HepG2 (cell line): ENCODE results near the gene PLSCR4. TPM values are rescaled to one million over a fixed set of nuclear protein-coding genes. Genes with fewer than 3 reads are reported as not detected.

Experiments
- ARHGAP35 ChIP-seq: sonication (generic); formaldehyde crosslinking; IDR thresholded peaks from 2 replicates; pipeline ENCODE4 v1.9.0; 2022; ENCODE audit warnings: mild to moderate bottlenecking, inconsistent platforms, moderate library complexity, missing genetic modification reagents, borderline replicate concordance
- ATM ChIP-seq: fragments of 450-650 bp; IDR thresholded peaks from 2 replicates; pipeline ENCODE4 v1.7.1; 2017; ENCODE audit warnings: mild to moderate bottlenecking, borderline replicate concordance
- CBX1 ChIP-seq: IDR thresholded peaks from one replicate; pipeline ENCODE4 v1.6.1; 2016; ENCODE audit warnings: antibody characterized with exemption, low read depth
- KMT2B ChIP-seq: IDR thresholded peaks from 2 replicates; pipeline ENCODE4 v1.6.1; 2016; ENCODE audit warnings: missing genetic modification reagents, missing compliant biosample characterization
- TMF1 ChIP-seq: sonication (generic); formaldehyde crosslinking; IDR thresholded peaks from 2 replicates; pipeline ENCODE4 v1.8.1; 2022; ENCODE audit warnings: low read depth, missing genetic modification reagents
- ZFP36L1 ChIP-seq: sonication (generic); formaldehyde crosslinking; IDR thresholded peaks from 2 replicates; pipeline ENCODE4 v1.8.0; 2022; ENCODE audit warnings: mild to moderate bottlenecking, missing genetic modification reagents, moderate library complexity
- ZNF329 ChIP-seq: sonication (generic); formaldehyde crosslinking; IDR thresholded peaks from 2 replicates; pipeline ENCODE4 v1.9.0; 2021; ENCODE audit warnings: low read depth, mild to moderate bottlenecking, missing genetic modification reagents
- ZNF496 ChIP-seq: sonication (generic); formaldehyde crosslinking; IDR thresholded peaks from 2 replicates; pipeline ENCODE4 v1.8.1; 2023; ENCODE audit warnings: mild to moderate bottlenecking, moderate library complexity, missing genetic modification reagents; ENCODE audit not compliant: insufficient replicate concordance
- polyA plus RNA-seq, 8 experiments: library from polyadenylated mRNA; depleted of rRNA in 3 of 8; stranded (reverse) in 7 of 8; unstranded in 1 of 8; fragments of >200 nt; fragmentation: Illumina TruSeq in 4 of 8; extraction: Trizol in 4 of 8; gene quantifications; 2 replicates each; pipeline versions ENCODE4 v1.2.1 to v1.2.3, GENCODE V29; 2011 to 2016; ENCODE audit warnings: low read depth in 4 of 8, missing spikeins in 1 of 8, mixed read lengths in 1 of 8; ENCODE audit not compliant: insufficient read depth in 1 of 8
- total RNA-seq, 5 experiments: library from RNA; depleted of rRNA; stranded (reverse); fragments of >200 nt; fragmentation: Illumina TruSeq; extraction: Trizol; gene quantifications; 2 replicates each; pipeline ENCODE4 v1.2.3, GENCODE V29; 2016; ENCODE audit warnings: low read depth in 1 of 5
- TF ChIP-seq, protein P1 (sequence below): sonication (generic); formaldehyde crosslinking; IDR thresholded peaks from 2 replicates; pipeline ENCODE4 v1.4.0; 2020; ENCODE audit warnings: missing genetic modification reagents
- TF ChIP-seq, protein P2 (sequence below): IDR thresholded peaks from 2 replicates; pipeline ENCODE4 v1.6.1; 2016; ENCODE audit warnings: control low read depth
- TF ChIP-seq, protein P3 (sequence below): IDR thresholded peaks from 2 replicates; pipeline ENCODE4 v1.6.1; 2016; ENCODE audit warnings: low read depth, borderline replicate concordance
- TF ChIP-seq, protein P4 (sequence below): sonication (generic); formaldehyde crosslinking; IDR thresholded peaks from 2 replicates; pipeline ENCODE4 v1.8.1; 2022; ENCODE audit warnings: mild to moderate bottlenecking, missing genetic modification reagents

PLSCR4 gene
- total and polyA plus RNA-seq, 2 of the 13 experiments (the other 11 are each of a cell fraction or from before 2014, with no cell fraction given), result 1.5 to 59.0 TPM

DNA sequence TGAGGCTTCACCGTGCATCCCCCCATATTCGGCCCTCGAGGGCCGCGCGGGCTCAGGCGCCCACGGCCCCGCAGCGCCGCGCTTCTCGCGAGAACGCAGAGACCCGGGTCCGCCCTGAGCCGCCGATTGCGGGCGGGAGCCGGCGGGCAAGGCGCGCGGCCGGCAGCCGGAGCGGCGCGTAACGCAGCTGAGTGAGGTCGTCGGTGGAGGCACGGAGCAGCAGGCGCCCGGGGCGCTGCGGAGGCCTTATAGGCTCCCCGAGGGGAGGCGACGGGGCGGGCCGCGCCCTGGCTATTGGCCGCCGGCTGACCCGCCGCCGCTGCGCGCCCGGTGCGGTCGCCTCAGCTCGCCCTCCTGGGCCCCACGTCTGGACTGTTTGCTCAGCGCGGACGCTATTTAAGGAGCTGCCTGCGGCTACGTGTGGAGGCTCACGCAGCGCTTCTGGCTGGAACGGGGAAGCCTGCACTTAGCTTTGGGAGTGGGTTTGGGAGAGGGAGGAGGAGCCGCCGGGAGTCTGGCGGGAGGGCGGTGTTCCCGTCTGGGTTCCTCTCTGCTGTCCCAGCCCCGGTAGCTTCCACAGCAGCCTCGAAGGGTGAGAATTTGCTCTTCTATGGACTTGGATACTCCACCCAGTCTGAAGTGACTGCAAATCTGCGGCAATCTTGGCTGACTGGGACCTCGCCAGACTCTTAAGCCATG is 89.8 kb downstream of the PLSCR4 start, which contains the start of gene PLOD2 (continued):
- TF ChIP-seq ZFP36L1, result 0 out of 2 replicates have a peak, but pooled peaks have one; percentile 60
- TF ChIP-seq TMF1 (CRISPR knock-in tag), result peak; percentile 89; the same call in 1 of the 2 replicates
- TF ChIP-seq, protein P1, sequence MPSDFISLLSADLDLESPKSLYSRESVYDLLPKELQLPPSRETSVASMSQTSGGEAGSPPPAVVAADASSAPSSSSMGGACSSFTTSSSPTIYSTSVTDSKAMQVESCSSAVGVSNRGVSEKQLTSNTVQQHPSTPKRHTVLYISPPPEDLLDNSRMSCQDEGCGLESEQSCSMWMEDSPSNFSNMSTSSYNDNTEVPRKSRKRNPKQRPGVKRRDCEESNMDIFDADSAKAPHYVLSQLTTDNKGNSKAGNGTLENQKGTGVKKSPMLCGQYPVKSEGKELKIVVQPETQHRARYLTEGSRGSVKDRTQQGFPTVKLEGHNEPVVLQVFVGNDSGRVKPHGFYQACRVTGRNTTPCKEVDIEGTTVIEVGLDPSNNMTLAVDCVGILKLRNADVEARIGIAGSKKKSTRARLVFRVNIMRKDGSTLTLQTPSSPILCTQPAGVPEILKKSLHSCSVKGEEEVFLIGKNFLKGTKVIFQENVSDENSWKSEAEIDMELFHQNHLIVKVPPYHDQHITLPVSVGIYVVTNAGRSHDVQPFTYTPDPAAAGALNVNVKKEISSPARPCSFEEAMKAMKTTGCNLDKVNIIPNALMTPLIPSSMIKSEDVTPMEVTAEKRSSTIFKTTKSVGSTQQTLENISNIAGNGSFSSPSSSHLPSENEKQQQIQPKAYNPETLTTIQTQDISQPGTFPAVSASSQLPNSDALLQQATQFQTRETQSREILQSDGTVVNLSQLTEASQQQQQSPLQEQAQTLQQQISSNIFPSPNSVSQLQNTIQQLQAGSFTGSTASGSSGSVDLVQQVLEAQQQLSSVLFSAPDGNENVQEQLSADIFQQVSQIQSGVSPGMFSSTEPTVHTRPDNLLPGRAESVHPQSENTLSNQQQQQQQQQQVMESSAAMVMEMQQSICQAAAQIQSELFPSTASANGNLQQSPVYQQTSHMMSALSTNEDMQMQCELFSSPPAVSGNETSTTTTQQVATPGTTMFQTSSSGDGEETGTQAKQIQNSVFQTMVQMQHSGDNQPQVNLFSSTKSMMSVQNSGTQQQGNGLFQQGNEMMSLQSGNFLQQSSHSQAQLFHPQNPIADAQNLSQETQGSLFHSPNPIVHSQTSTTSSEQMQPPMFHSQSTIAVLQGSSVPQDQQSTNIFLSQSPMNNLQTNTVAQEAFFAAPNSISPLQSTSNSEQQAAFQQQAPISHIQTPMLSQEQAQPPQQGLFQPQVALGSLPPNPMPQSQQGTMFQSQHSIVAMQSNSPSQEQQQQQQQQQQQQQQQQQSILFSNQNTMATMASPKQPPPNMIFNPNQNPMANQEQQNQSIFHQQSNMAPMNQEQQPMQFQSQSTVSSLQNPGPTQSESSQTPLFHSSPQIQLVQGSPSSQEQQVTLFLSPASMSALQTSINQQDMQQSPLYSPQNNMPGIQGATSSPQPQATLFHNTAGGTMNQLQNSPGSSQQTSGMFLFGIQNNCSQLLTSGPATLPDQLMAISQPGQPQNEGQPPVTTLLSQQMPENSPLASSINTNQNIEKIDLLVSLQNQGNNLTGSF (CRISPR knock-in tag), result no peak; the same call in 1 of the 2 replicates
- TF ChIP-seq, protein P2, sequence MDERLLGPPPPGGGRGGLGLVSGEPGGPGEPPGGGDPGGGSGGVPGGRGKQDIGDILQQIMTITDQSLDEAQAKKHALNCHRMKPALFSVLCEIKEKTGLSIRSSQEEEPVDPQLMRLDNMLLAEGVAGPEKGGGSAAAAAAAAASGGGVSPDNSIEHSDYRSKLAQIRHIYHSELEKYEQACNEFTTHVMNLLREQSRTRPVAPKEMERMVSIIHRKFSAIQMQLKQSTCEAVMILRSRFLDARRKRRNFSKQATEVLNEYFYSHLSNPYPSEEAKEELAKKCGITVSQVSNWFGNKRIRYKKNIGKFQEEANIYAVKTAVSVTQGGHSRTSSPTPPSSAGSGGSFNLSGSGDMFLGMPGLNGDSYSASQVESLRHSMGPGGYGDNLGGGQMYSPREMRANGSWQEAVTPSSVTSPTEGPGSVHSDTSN (CRISPR knock-in tag), result no peak
- TF ChIP-seq ARHGAP35, result no peak; the same call in 1 of the 2 replicates
- peak; percentile 44 for TF ChIP-seq CBX1
- peak; percentile 54 for TF ChIP-seq KMT2B (CRISPR knock-in tag)
- peak; percentile 82; the same call in 1 of the 2 replicates for TF ChIP-seq ZNF329 (CRISPR knock-in tag)
- TF ChIP-seq, protein P3, sequence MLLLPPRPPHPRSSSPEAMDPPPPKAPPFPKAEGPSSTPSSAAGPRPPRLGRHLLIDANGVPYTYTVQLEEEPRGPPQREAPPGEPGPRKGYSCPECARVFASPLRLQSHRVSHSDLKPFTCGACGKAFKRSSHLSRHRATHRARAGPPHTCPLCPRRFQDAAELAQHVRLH (CRISPR knock-in tag), result peak; percentile 45; the same call in 1 of the 2 replicates
- TF ChIP-seq ATM, result no peak
- TF ChIP-seq, protein P4, sequence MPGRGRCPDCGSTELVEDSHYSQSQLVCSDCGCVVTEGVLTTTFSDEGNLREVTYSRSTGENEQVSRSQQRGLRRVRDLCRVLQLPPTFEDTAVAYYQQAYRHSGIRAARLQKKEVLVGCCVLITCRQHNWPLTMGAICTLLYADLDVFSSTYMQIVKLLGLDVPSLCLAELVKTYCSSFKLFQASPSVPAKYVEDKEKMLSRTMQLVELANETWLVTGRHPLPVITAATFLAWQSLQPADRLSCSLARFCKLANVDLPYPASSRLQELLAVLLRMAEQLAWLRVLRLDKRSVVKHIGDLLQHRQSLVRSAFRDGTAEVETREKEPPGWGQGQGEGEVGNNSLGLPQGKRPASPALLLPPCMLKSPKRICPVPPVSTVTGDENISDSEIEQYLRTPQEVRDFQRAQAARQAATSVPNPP (CRISPR knock-in tag), result peak; percentile 89; the same call in 1 of the 2 replicates
- no peak for TF ChIP-seq ZNF496 (CRISPR knock-in tag)
